WTC11 (cell line): ENCODE data around the gene SCARB2. TPM values are rescaled to one million over a fixed set of nuclear protein-coding genes. Genes with fewer than 3 reads are reported as not detected.
A peak's percentile ranks its signal among the peaks of the same experiment; 100 is the strongest.

Experiments
- ATAC-seq: fragments of 200-7000 bp; cut with Tn5 transposase; 2 replicates; pipeline ENCODE4 v1.10.0; 2021; ENCODE audit warnings: mild to moderate bottlenecking, moderate library complexity
- CTCF ChIA-PET: fragments of 300-600 bp; sonication (Branson Sonifier 250); formaldehyde crosslinking; loops from one replicate; lab custom pipeline; 2021; ENCODE audit warnings: antibody characterized with exemption; lab: Charles Lee
- POLR2A ChIA-PET: fragments of 350-600 bp; sonication (Branson Sonifier 250); formaldehyde crosslinking; loops from one replicate; lab custom pipeline; 2021; ENCODE audit warnings: antibody characterized with exemption; lab: Charles Lee
- DNase-seq: peaks from one replicate; pipeline ENCODE4 v3.0.0; 2021; ENCODE audit warnings: low spot score
- H3K27ac Mint-ChIP-seq: 2 replicates; pipeline ENCODE4 v1.8.0; 2021; ENCODE audit warnings: mixed read lengths
- H3K27me3 Mint-ChIP-seq: 2 replicates; pipeline ENCODE4 v1.8.0; 2021; ENCODE audit warnings: low read depth, mild to moderate bottlenecking, moderate library complexity, mixed read lengths
- H3K36me3 Mint-ChIP-seq: 2 replicates; pipeline ENCODE4 v1.8.0; 2021; ENCODE audit warnings: mixed read lengths
- H3K4me1 Mint-ChIP-seq: 2 replicates; pipeline ENCODE4 v1.8.0; 2022; ENCODE audit warnings: mixed read lengths
- H3K4me3 Mint-ChIP-seq: 2 replicates; pipeline ENCODE4 v1.8.0; 2021; ENCODE audit warnings: mild to moderate bottlenecking, moderate library complexity, mixed read lengths
- H3K9me3 Mint-ChIP-seq: 2 replicates; pipeline ENCODE4 v1.8.0; 2021; ENCODE audit warnings: mixed read lengths
- AFF4 ChIP-seq: sonication (generic); formaldehyde crosslinking; IDR thresholded peaks from 2 replicates; pipeline ENCODE4 v1.8.1; 2023; ENCODE audit warnings: mild to moderate bottlenecking, missing genetic modification reagents, borderline replicate concordance
- ATF2 ChIP-seq: sonication (generic); formaldehyde crosslinking; IDR thresholded peaks from 2 replicates; pipeline ENCODE4 v1.8.1; 2022; ENCODE audit warnings: low read depth, missing genetic modification reagents, borderline replicate concordance
- CBFB ChIP-seq: sonication (generic); formaldehyde crosslinking; IDR thresholded peaks from 2 replicates; pipeline ENCODE4 v1.8.1; 2022; ENCODE audit warnings: mild to moderate bottlenecking, low read depth, missing genetic modification reagents
- CDX4 ChIP-seq: fragments of 250-450 bp; sonication (Bioruptor Pico); IDR thresholded peaks from 2 replicates; pipeline ENCODE4 v1.9.0; 2021; ENCODE audit warnings: moderate library complexity, mild to moderate bottlenecking, inconsistent platforms, borderline replicate concordance
- CREM ChIP-seq: sonication (generic); formaldehyde crosslinking; IDR thresholded peaks from 2 replicates; pipeline ENCODE4 v1.8.1; 2022; ENCODE audit warnings: mild to moderate bottlenecking, missing genetic modification reagents, moderate library complexity
- ELF4 ChIP-seq: sonication (generic); formaldehyde crosslinking; IDR thresholded peaks from 2 replicates; pipeline ENCODE4 v1.8.1; 2022; ENCODE audit warnings: low read depth, mild to moderate bottlenecking, moderate library complexity, missing genetic modification reagents
- ERG ChIP-seq: fragments of 250-450 bp; sonication (Bioruptor Pico); IDR thresholded peaks from 2 replicates; pipeline ENCODE4 v1.8.0; 2021; ENCODE audit warnings: mild to moderate bottlenecking
- ESRRA ChIP-seq: sonication (generic); formaldehyde crosslinking; IDR thresholded peaks from 2 replicates; pipeline ENCODE4 v1.8.1; 2022; ENCODE audit warnings: mild to moderate bottlenecking, missing genetic modification reagents, borderline replicate concordance
- ETV6 ChIP-seq: sonication (generic); formaldehyde crosslinking; IDR thresholded peaks from 2 replicates; pipeline ENCODE4 v1.8.1; 2022; ENCODE audit warnings: mild to moderate bottlenecking, missing genetic modification reagents
- JAZF1 ChIP-seq: fragments of 250-450 bp; sonication (Bioruptor Pico); IDR thresholded peaks from 2 replicates; pipeline ENCODE4 v1.9.0; 2021; ENCODE audit warnings: moderate library complexity, mild to moderate bottlenecking, inconsistent platforms
- MLX ChIP-seq: sonication (generic); formaldehyde crosslinking; IDR thresholded peaks from 2 replicates; pipeline ENCODE4 v1.8.1; 2023; ENCODE audit warnings: mild to moderate bottlenecking, missing genetic modification reagents, moderate library complexity
- NR1H2 ChIP-seq: sonication (generic); formaldehyde crosslinking; IDR thresholded peaks from 2 replicates; pipeline ENCODE4 v1.9.0; 2021; ENCODE audit warnings: mild to moderate bottlenecking, moderate library complexity, missing genetic modification reagents
- RELA ChIP-seq: sonication (generic); formaldehyde crosslinking; IDR thresholded peaks from 2 replicates; pipeline ENCODE4 v1.8.1; 2022; ENCODE audit warnings: missing genetic modification reagents, mild to moderate bottlenecking, borderline replicate concordance
- TCF7 ChIP-seq: sonication (generic); formaldehyde crosslinking; IDR thresholded peaks from 2 replicates; pipeline ENCODE4 v1.8.0; 2022; ENCODE audit warnings: mild to moderate bottlenecking, low read depth, missing genetic modification reagents, moderate library complexity
- USF1 ChIP-seq: sonication (generic); formaldehyde crosslinking; IDR thresholded peaks from 2 replicates; pipeline ENCODE4 v1.8.0; 2022; ENCODE audit warnings: mild to moderate bottlenecking, missing genetic modification reagents
- ZNF121 ChIP-seq: sonication (generic); formaldehyde crosslinking; IDR thresholded peaks from 2 replicates; pipeline ENCODE4 v1.8.0; 2023; ENCODE audit warnings: missing genetic modification reagents
- ZNF281 ChIP-seq: sonication (generic); formaldehyde crosslinking; IDR thresholded peaks from 2 replicates; pipeline ENCODE4 v1.8.0; 2023; ENCODE audit warnings: mild to moderate bottlenecking, missing genetic modification reagents
- ZNF317 ChIP-seq: sonication (generic); formaldehyde crosslinking; IDR thresholded peaks from 2 replicates; pipeline ENCODE4 v1.8.1; 2023; ENCODE audit warnings: low read depth, mild to moderate bottlenecking, moderate library complexity, missing genetic modification reagents, borderline replicate concordance
- ZNF512 ChIP-seq: sonication (generic); formaldehyde crosslinking; IDR thresholded peaks from 2 replicates; pipeline ENCODE4 v1.8.1; 2022; ENCODE audit warnings: missing genetic modification reagents, borderline replicate concordance
- total RNA-seq: library from RNA; stranded (reverse); gene quantifications from 3 replicates; pipeline ENCODE4 v1.2.3, GENCODE V29; 2021

Gene SCARB2
- total RNA-seq, 1 experiment from 2014 or later = 38.0 TPM

DNA sequence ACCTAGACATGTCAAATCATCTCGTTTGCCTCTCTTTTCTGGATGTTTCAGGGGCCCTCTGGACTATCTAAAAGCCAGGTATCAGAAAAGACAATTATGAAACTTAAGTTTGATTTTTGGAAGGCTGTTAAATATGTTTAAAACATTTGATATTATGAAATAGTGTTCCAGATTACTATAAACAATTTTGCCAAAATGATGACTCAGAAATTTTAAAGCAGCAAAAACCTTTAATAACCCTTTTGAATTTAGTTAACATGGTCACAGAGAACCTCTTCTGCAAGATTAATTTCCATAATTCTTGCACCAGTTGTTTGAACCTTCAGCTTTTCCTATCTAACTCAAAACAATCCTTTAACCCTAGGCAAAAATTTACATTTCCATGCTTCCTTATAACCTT, 19.1 kb upstream of the SCARB2 start:
- peaks cover 25% of the 10 kb centered on the region for H3K9me3 Mint-ChIP-seq
- peaks cover 44% of the 10 kb centered on the region for H3K4me1 Mint-ChIP-seq
- peaks cover 2% of the 10 kb centered on the region; the same call in 1 of the 2 replicates for H3K27me3 Mint-ChIP-seq
- ChIA-PET CTCF (no interaction called here), POLR2A (no interaction called here)
- peak overlapping the region; percentile 66 for H3K4me3 Mint-ChIP-seq
- peaks cover 22% of the 10 kb centered on the region for H3K36me3 Mint-ChIP-seq
- no peak for DNase-seq
- no peak for TF ChIP-seq CBFB
- TF ChIP-seq TCF7 (CRISPR knock-in tag) = no peak
- TF ChIP-seq ZNF281 (CRISPR knock-in tag) = no peak
- no peak for TF ChIP-seq ATF2
- TF ChIP-seq RELA (CRISPR knock-in tag) = no peak
- no peak for TF ChIP-seq MLX (CRISPR knock-in tag)
- TF ChIP-seq ELF4 (CRISPR knock-in tag) = no peak
- no peak for TF ChIP-seq ETV6 (CRISPR knock-in tag)
- TF ChIP-seq ESRRA (CRISPR knock-in tag) = no peak
- TF ChIP-seq CDX4 (CRISPR knock-in tag) = no peak
- no peak for TF ChIP-seq CREM (CRISPR knock-in tag)
- no peak for TF ChIP-seq NR1H2 (CRISPR knock-in tag)
- no peak for TF ChIP-seq AFF4
- TF ChIP-seq JAZF1 (CRISPR knock-in tag) = no peak
- no peak for TF ChIP-seq ZNF121 (CRISPR knock-in tag)
- TF ChIP-seq ZNF512 (CRISPR knock-in tag) = no peak
- no peak for TF ChIP-seq ZNF317 (CRISPR knock-in tag)
- TF ChIP-seq USF1 (CRISPR knock-in tag) = no peak
- TF ChIP-seq ERG (CRISPR knock-in tag) = no peak
- ATAC-seq = no peak
- no peak overlapping the region for H3K27ac Mint-ChIP-seq
